Measurements from ENCODE around the gene INTS13.
"Not testable (repeated sequence)": the region's sequence is repeated elsewhere in the genome, so short reads cannot be mapped to it uniquely, and the experiment has no call there.

INTS13 gene

GRCh38 chr12:26906024-26906423 lies 31.8 kb downstream of the INTS13 start:
- TF ChIP-seq CTCF (conservative IDR thresholded peaks at IDR 0.05), result no peak
- H3K27ac ChIP-seq, result no peak overlapping the region

DNA sequence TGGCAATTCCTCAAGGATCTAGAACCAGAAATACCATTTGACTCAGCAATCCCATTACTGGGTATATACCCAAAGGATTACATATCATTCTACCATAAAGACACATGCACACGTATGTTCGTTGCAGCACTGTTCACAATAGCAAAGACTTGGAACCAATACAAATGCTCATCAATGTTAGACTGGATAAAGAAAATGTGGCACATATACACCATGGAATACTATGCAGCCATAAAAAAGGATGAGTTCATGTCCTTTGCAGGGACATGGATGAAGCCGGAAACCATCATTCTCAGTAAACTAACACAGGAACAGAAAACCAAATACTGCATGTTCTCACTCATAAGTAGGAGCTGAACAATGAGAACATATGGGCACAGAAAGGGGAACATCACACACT lies 34.4 kb downstream of the INTS13 start:
- not testable (repeated sequence) for H3K27ac ChIP-seq

DNA sequence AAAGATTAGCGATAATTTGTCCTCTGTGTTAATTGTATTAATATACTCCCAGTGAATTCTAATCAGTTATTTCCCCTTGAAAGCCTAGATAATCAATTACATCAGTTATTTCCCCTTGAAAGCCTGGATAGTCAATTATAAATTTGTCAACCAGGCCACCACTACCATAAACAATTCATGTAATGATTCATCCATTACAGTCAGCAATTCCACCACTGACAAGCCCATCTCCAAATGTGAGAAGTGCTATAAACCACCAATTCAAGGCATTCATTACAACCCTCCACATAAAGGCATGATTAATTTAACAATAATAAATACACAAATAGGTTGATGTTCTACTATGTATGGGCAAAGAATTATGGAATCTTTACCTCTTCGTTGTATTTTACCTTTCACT lies 40.9 kb downstream of the INTS13 start:
- no peak for TF ChIP-seq CTCF (conservative IDR thresholded peaks at IDR 0.05)
- H3K27ac ChIP-seq, result no peak overlapping the region

DNA sequence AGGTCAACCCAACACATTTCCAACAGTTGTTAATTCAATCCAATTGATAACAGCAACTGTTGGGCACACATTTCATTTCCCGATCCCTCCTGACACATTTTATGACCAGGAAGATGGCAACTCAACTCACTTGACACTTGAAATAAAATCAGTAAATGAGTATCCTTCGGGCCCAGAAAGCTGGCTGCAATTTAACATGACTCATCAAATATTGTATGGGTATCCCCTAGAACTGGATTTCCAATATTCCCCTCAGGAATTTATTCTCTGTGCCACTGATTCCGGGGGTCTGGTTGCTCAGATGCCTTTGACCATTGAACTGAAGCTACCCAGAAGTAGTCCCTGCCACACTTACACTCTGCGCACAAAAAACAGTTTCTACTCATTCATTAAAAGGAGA lies 42.1 kb downstream of the INTS13 start:
- TF ChIP-seq CTCF (conservative IDR thresholded peaks at IDR 0.05), result no peak
- no peak overlapping the region for H3K27ac ChIP-seq

GRCh38 chr12:26891704-26892103 lies 46.1 kb downstream of the INTS13 start:
- H3K27ac ChIP-seq, result no peak overlapping the region
- TF ChIP-seq CTCF (conservative IDR thresholded peaks at IDR 0.05), result no peak

DNA sequence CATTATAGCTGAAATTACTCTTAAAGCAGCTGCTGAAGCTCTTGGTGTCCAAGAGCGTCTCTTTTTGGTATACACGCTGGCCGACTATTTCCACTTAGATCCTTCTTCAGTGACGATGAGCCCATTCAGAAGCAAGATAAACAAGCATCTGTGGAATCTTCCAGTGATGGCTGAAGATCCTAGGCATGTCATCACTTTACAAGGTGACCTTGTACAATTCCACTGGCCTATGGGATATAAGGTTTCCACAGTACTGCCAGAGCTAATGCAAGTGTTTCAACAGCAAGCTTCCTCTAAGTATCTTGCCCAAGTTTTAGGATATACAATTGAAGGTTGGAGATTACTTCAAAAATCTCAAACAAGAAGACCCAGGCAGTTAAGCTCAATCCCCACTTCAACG lies 47.0 kb downstream of the INTS13 start:
- H3K27ac ChIP-seq, result no peak overlapping the region
- TF ChIP-seq CTCF (conservative IDR thresholded peaks at IDR 0.05), result no peak

DNA sequence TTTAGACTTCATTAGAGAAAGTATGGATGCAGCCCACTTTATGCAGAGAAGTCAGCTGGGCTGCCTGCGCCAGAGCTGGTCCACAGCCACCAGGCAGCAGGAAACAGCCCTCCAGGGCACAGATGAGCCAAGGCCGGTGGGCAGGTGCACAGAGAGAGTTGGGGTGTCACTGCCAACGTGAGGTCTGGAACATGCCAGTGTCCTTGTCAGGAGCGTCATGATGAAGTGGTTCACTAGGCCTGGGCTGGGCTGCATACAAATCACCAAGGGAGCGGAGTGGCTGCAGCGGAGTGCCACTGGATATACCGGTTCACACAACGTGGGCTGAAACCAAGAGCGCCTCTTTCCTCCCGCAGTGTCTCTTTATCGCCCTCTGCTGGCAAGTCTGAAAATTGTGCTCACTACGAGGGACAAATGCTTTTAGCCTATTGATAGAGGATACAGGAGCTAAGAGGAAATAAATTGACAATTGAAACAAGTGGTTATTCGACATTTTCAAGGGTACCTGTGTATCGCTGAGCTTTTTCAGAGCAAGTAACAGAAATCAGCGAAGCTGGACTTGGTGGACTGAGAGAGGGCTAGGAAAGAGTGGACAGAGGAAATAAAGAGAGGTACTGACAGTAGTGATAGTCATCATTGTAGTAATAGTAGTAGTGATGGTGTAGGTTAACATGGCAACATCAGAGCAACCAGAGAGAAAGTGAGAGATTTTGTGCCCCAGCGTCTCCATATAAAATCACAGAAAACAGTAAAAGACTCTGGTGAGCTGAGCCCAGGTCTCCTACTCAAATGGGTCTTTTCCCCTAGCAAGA lies 52.8 kb downstream of the INTS13 start:
- H3K27ac ChIP-seq, result 0 out of 2 replicates have a peak overlapping the region, but pooled peaks have one; percentile 14

More for the DNA sequence above, 52.8 kb downstream of the INTS13 start:
- TF ChIP-seq CTCF (conservative IDR thresholded peaks at IDR 0.05), result peak; percentile 99

Data from VCaP (cell line).